Mesendoderm (in vitro differentiated cells): ENCODE data around the gene RASSF3.

ENCODE experiments used
- DNase-seq: peaks from one replicate; pipeline ENCODE4 v3.0.0; 2013
- H2AK5ac ChIP-seq: 2 replicates; pipeline ENCODE4 v1.6.1; 2013; ENCODE audit warnings: low read length, inconsistent platforms
- H2BK120ac ChIP-seq: 2 replicates; pipeline ENCODE4 v1.6.1; 2013; ENCODE audit warnings: low read depth, mild to moderate bottlenecking, low read length, moderate library complexity, mixed read lengths
- H2BK15ac ChIP-seq: replicated peaks from 2 replicates; pipeline ENCODE4 v1.6.1; 2013; ENCODE audit warnings: low read depth, mild to moderate bottlenecking, moderate library complexity
- H2BK5ac ChIP-seq: 2 replicates; pipeline ENCODE4 v1.6.1; 2013; ENCODE audit warnings: low read length, inconsistent platforms
- H3K18ac ChIP-seq: 2 replicates; pipeline ENCODE4 v1.6.1; 2013; ENCODE audit warnings: mild to moderate bottlenecking, low read length, mixed read lengths
- H3K23ac ChIP-seq: one replicate; pipeline ENCODE4 v1.6.1; 2013; ENCODE audit warnings: low read length
- H3K27ac ChIP-seq: 2 replicates; pipeline ENCODE4 v1.5.1; 2013; ENCODE audit warnings: low read depth, mild to moderate bottlenecking, inconsistent platforms, low read length, moderate library complexity
- H3K27me3 ChIP-seq: 2 replicates; pipeline ENCODE4 v1.6.1; 2013; ENCODE audit warnings: low read length, control low read depth, mild to moderate bottlenecking, inconsistent platforms; ENCODE audit not compliant: insufficient read depth, poor library complexity
- H3K36me3 ChIP-seq: 2 replicates; pipeline ENCODE4 v1.6.1; 2013; ENCODE audit warnings: low read length, inconsistent platforms; ENCODE audit not compliant: control insufficient read depth, insufficient read depth
- H3K4ac ChIP-seq: one replicate; pipeline ENCODE4 v1.6.1; 2013; ENCODE audit warnings: low read depth, mild to moderate bottlenecking, low read length, moderate library complexity
- H3K4me1 ChIP-seq: 2 replicates; pipeline ENCODE4 v1.6.1; 2013; ENCODE audit warnings: low read depth, low read length, inconsistent platforms; ENCODE audit not compliant: control insufficient read depth
- H3K4me2 ChIP-seq: 2 replicates; pipeline ENCODE4 v1.6.1; 2013; ENCODE audit warnings: low read length
- H3K4me3 ChIP-seq: 2 replicates; pipeline ENCODE4 v1.5.1; 2013; ENCODE audit warnings: mild to moderate bottlenecking, low read length
- H3K56ac ChIP-seq: one replicate; pipeline ENCODE4 v1.6.1; 2013; ENCODE audit warnings: low read length
- H3K79me1 ChIP-seq: 2 replicates; pipeline ENCODE4 v1.6.1; 2013; ENCODE audit warnings: low read length, inconsistent platforms
- H3K79me2 ChIP-seq: 2 replicates; pipeline ENCODE4 v1.6.1; 2013; ENCODE audit warnings: mild to moderate bottlenecking, low read length; ENCODE audit not compliant: control insufficient read depth, insufficient read depth
- H3K9ac ChIP-seq: 2 replicates; pipeline ENCODE4 v1.6.1; 2013; ENCODE audit warnings: low read length, inconsistent platforms
- H4K5ac ChIP-seq: one replicate; pipeline ENCODE4 v1.6.1; 2013; ENCODE audit warnings: low read length
- H4K8ac ChIP-seq: one replicate; pipeline ENCODE4 v1.6.1; 2013; ENCODE audit warnings: low read depth, mild to moderate bottlenecking, control low read depth, low read length, moderate library complexity
- WGBS: extraction: QIAGEN DNeasy Blood & Tissue Kit; methylation state at CpG from one replicate; pipeline ENCODE4 v1.1.7; 2013; ENCODE audit warnings: low lambda C conversion rate, missing lambda C conversion rate; ENCODE audit not compliant: insufficient coverage; ENCODE audit errors: extremely low coverage; 5-methylcytosine and 5-hydroxymethylcytosine counted together

The RASSF3 gene

DNA sequence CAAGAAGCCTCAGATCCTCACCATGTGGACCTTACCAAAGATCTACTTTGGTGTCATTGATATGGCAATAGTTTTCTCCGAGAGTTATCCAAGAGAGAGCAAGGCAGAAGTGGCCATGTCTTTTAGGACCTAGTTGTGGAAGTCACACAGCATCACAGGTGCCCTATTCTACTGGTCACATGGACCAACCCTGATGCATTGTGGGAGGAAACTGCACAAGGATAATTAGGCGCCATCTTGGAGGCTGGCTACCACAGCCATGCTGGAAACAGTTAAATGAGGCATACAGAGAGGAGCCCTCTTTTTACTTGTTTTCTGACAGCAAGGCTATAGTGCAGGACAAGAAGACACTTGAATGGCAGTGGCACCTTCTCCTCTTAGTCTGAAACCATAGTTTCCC, 99.1 kb downstream of the RASSF3 start:
- Histone ChIP-seq H3K9ac (no peak overlapping the region), H2BK15ac (no peak overlapping the region), H3K18ac (no peak overlapping the region), H3K36me3 (no peaks in the 10 kb centered on the region), H3K27me3 (no peaks in the 10 kb centered on the region), H3K79me1 (no peaks in the 10 kb centered on the region), H3K79me2 (no peaks in the 10 kb centered on the region), H2BK120ac (no peak overlapping the region), H3K23ac (no peak overlapping the region), H2AK5ac (no peak overlapping the region), H2BK5ac (no peak overlapping the region), H4K8ac (no peak overlapping the region), H3K27ac (no peak overlapping the region), H3K4me2 (no peak overlapping the region), H3K4me1 (no peaks in the 10 kb centered on the region), H3K56ac (no peak overlapping the region), H4K5ac (no peak overlapping the region), H3K4me3 (no peak overlapping the region), H3K4ac (no peak overlapping the region)
- DNase-seq = no peak
- no CpG with 5 or more reads among the region's 2 CpGs for WGBS

GRCh38 chr12:64713376-64713775, 103.1 kb downstream of the RASSF3 start:
- Histone ChIP-seq H3K27me3 (no peaks in the 10 kb centered on the region), H3K79me1 (no peaks in the 10 kb centered on the region), H4K8ac (no peak overlapping the region), H3K4me2 (no peak overlapping the region), H3K36me3 (peaks cover 1% of the 10 kb centered on the region), H3K4me3 (no peak overlapping the region), H3K56ac (no peak overlapping the region), H3K27ac (no peak overlapping the region), H3K79me2 (no peaks in the 10 kb centered on the region), H2BK120ac (no peak overlapping the region), H2BK5ac (no peak overlapping the region), H3K18ac (no peak overlapping the region), H2AK5ac (no peak overlapping the region), H3K23ac (no peak overlapping the region), H3K4ac (no peak overlapping the region), H2BK15ac (no peak overlapping the region), H4K5ac (no peak overlapping the region), H3K4me1 (no peaks in the 10 kb centered on the region), H3K9ac (no peak overlapping the region)
- DNase-seq = no peak

- H3K4me3 ChIP-seq = no peak overlapping the region
- H3K27ac ChIP-seq = no peak overlapping the region
- H3K79me1 ChIP-seq = no peaks in the 10 kb centered on the region
- H3K23ac ChIP-seq = no peak overlapping the region
- no peak overlapping the region for H3K18ac ChIP-seq
- H3K9ac ChIP-seq = no peak overlapping the region
- H3K27me3 ChIP-seq = no peaks in the 10 kb centered on the region
- H3K36me3 ChIP-seq = peaks cover 1% of the 10 kb centered on the region
- no peak overlapping the region for H3K56ac ChIP-seq
- no peak overlapping the region for H2AK5ac ChIP-seq
- no peaks in the 10 kb centered on the region for H3K79me2 ChIP-seq
- H2BK120ac ChIP-seq = no peak overlapping the region
- no peak overlapping the region for H3K4ac ChIP-seq
- H2BK15ac ChIP-seq = no peak overlapping the region
- H2BK5ac ChIP-seq = no peak overlapping the region
- WGBS = no CpG with 5 or more reads among the region's 5 CpGs
- no peak for DNase-seq
- no peak overlapping the region for H4K8ac ChIP-seq
- no peak overlapping the region for H3K4me2 ChIP-seq
- no peaks in the 10 kb centered on the region for H3K4me1 ChIP-seq
- no peak overlapping the region for H4K5ac ChIP-seq
Measured at GRCh38 chr12:64714551-64714968, 104.3 kb downstream of the RASSF3 start.

GRCh38 chr12:64716371-64716770, 106.1 kb downstream of the RASSF3 start:
- Histone ChIP-seq H3K27ac (no peak overlapping the region), H3K9ac (no peak overlapping the region), H3K4me2 (no peak overlapping the region), H3K79me1 (no peaks in the 10 kb centered on the region), H2BK15ac (no peak overlapping the region), H3K36me3 (peaks cover 4% of the 10 kb centered on the region), H4K8ac (no peak overlapping the region), H2BK120ac (no peak overlapping the region), H3K79me2 (no peaks in the 10 kb centered on the region), H3K4me1 (no peaks in the 10 kb centered on the region), H2BK5ac (no peak overlapping the region), H4K5ac (no peak overlapping the region), H3K4ac (no peak overlapping the region), H3K27me3 (no peaks in the 10 kb centered on the region), H3K56ac (no peak overlapping the region), H3K4me3 (no peak overlapping the region), H3K23ac (no peak overlapping the region), H3K18ac (no peak overlapping the region), H2AK5ac (no peak overlapping the region)
- no CpG with 5 or more reads among the region's 4 CpGs for WGBS
- no peak for DNase-seq

GRCh38 chr12:64716839-64717455, 106.7 kb downstream of the RASSF3 start:
- Histone ChIP-seq H4K5ac (no peak overlapping the region), H3K79me1 (no peaks in the 10 kb centered on the region), H3K56ac (no peak overlapping the region), H2BK120ac (no peak overlapping the region), H2AK5ac (no peak overlapping the region), H3K4me1 (no peaks in the 10 kb centered on the region), H2BK5ac (no peak overlapping the region), H3K9ac (no peak overlapping the region), H3K23ac (no peak overlapping the region), H3K27ac (no peak overlapping the region), H3K18ac (no peak overlapping the region), H3K4me3 (no peak overlapping the region), H3K4ac (no peak overlapping the region), H3K79me2 (no peaks in the 10 kb centered on the region), H3K36me3 (peaks cover 6% of the 10 kb centered on the region), H2BK15ac (no peak overlapping the region), H3K4me2 (no peak overlapping the region), H4K8ac (no peak overlapping the region), H3K27me3 (no peaks in the 10 kb centered on the region)
- WGBS = no CpG with 5 or more reads among the region's 6 CpGs
- DNase-seq = no peak

GRCh38 chr12:64718649-64719048, 108.4 kb downstream of the RASSF3 start:
- DNase-seq = no peak
- no peaks in the 10 kb centered on the region for H3K4me1 ChIP-seq
- H2BK5ac ChIP-seq = no peak overlapping the region
- H3K79me2 ChIP-seq = no peaks in the 10 kb centered on the region
- no peak overlapping the region for H3K4me2 ChIP-seq
- no peak overlapping the region for H3K9ac ChIP-seq
- no peak overlapping the region for H2BK15ac ChIP-seq
- H3K4ac ChIP-seq = no peak overlapping the region
- no peak overlapping the region for H2AK5ac ChIP-seq
- no peak overlapping the region for H2BK120ac ChIP-seq
- no peak overlapping the region for H4K5ac ChIP-seq
- no peak overlapping the region for H4K8ac ChIP-seq
- H3K56ac ChIP-seq = no peak overlapping the region
- WGBS = no CpG with 5 or more reads among the region's 1 CpG
- H3K23ac ChIP-seq = no peak overlapping the region
- H3K36me3 ChIP-seq = peaks cover 6% of the 10 kb centered on the region
- no peak overlapping the region for H3K4me3 ChIP-seq
- H3K27me3 ChIP-seq = no peaks in the 10 kb centered on the region
- no peak overlapping the region for H3K18ac ChIP-seq
- H3K27ac ChIP-seq = no peak overlapping the region
- no peaks in the 10 kb centered on the region for H3K79me1 ChIP-seq
